Epithelial cell of esophagus (primary cell): Measurements from ENCODE around the gene ZNF503.

ENCODE experiments used
- DNase-seq: peaks from one replicate; pipeline ENCODE4 v3.0.0; 2010; ENCODE audit warnings: low read depth
- H3K4me3 ChIP-seq: 2 replicates; pipeline ENCODE4 v1.5.1; 2011; ENCODE audit warnings: mild to moderate bottlenecking, low read length, control low read depth
- TF ChIP-seq, protein P1 (sequence below): IDR thresholded peaks from 2 replicates; pipeline ENCODE4 v1.5.1; 2011; ENCODE audit warnings: low read depth, mild to moderate bottlenecking, low read length, control low read depth, inconsistent platforms; ENCODE audit not compliant: insufficient read depth; ENCODE audit errors: missing control alignments

ZNF503 gene

DNA sequence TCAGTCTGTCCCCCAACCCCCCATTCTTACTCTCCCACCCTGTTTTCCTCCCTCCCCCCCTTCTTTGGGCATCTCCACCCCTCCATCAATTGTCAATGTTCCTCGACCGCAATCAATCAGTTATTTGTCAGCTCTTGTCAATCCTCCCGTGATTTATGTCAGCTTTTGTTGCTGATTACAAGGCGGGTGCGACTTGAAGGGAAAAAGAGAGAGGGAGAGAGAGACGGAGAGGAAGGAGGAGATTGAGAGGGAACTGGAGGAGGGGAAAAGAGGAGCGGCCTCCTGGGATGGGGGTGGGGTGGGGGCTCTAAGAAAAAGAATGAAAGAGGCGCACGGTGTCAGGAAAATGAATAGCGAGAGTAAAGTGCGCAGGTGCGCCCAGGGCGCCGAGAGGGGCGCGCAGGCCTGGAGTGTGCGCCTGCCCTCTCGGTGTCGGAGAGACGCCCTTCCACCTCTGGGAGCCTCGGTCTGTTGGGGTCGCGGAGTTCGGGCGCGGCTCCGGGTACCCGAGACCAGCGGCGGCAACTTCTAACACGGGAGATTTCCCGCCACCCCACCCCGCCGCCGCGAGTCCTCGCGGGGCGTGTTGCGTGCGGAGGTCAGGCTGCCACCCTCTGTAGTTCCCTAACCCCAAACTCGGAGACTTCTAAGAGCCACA, 1.1 kb upstream of the ZNF503 start:
- peak; percentile 76 for DNase-seq
- TF ChIP-seq, protein P1, sequence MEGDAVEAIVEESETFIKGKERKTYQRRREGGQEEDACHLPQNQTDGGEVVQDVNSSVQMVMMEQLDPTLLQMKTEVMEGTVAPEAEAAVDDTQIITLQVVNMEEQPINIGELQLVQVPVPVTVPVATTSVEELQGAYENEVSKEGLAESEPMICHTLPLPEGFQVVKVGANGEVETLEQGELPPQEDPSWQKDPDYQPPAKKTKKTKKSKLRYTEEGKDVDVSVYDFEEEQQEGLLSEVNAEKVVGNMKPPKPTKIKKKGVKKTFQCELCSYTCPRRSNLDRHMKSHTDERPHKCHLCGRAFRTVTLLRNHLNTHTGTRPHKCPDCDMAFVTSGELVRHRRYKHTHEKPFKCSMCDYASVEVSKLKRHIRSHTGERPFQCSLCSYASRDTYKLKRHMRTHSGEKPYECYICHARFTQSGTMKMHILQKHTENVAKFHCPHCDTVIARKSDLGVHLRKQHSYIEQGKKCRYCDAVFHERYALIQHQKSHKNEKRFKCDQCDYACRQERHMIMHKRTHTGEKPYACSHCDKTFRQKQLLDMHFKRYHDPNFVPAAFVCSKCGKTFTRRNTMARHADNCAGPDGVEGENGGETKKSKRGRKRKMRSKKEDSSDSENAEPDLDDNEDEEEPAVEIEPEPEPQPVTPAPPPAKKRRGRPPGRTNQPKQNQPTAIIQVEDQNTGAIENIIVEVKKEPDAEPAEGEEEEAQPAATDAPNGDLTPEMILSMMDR, result no peak
- peak overlapping the region; percentile 96 for H3K4me3 ChIP-seq

DNA sequence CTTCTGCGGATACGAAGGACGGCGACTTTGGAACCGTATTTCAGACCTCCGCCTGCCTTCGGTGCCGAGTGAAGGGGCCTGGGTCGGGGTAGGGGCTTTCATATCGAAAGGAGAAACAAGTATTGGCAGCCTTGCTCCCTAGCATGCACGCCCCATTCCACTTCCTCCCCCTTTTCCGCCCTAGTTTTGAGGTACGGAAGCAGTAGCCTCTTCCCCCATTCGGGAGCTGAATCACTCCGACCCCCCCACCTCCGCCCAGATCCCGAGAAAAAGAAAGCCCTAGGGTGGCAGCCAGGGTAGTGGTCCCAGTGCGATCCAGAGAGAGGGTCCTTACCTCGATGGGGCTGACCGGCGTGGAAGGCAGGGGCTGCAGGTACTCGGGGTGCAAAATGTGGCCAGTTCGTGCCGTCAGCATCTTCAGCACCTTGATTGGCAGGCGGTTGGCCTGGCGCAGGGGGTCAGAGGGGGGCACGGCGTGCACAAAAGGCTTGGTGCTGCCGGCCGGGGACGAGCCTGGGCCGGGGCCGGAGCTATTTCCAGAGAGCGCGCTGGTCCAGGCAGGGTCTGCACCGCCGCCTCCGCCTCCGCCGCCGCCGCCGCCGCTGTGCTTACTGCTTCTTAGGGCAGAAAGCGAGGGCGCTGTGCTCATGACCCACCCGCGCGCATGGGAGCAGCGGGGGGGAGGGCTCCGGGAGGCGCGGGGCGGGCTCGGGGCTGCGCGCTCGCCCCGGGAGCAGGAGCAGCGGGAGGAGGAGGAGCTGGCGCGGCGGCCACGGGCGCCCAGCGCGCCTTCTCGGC, 594 bp downstream of the ZNF503 start:
- peak; percentile 65 for DNase-seq
- H3K4me3 ChIP-seq, result peak overlapping the region; percentile 96

DNA sequence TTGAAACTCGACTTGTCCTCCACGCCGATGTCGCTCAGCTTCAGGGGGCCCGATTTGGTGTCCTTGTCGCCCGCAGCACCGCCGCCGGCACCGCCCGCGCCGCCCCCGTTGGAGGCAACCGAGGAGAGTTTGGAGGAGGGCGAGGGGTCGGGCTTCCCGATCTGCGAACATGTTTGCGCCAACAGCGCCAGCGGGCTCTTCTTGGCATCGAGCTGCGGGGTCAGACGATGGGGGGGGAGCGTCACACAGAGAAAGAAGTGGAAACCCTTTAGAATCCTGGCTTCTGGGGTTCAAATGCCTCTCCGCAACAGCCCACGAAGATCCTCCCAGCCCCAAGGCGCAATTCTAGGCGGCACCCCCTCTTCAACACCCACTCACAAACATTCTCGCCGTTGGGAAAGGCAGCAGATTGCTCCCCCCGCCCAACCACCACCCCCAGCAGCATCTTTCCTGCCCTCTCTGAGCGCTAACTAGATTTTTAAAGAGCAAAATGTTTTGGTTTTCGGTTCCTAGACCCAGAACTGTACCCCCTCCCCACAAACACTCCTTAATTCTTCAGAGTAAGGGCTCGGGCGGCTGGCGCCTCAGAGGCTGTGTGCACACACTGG, 1.3 kb downstream of the ZNF503 start:
- no peak for DNase-seq
- TF ChIP-seq, protein P1, result no peak
- peak overlapping the region; percentile 96 for H3K4me3 ChIP-seq

More for the DNA sequence above, 594 bp downstream of the ZNF503 start:
- TF ChIP-seq, protein P1, result no peak

DNA sequence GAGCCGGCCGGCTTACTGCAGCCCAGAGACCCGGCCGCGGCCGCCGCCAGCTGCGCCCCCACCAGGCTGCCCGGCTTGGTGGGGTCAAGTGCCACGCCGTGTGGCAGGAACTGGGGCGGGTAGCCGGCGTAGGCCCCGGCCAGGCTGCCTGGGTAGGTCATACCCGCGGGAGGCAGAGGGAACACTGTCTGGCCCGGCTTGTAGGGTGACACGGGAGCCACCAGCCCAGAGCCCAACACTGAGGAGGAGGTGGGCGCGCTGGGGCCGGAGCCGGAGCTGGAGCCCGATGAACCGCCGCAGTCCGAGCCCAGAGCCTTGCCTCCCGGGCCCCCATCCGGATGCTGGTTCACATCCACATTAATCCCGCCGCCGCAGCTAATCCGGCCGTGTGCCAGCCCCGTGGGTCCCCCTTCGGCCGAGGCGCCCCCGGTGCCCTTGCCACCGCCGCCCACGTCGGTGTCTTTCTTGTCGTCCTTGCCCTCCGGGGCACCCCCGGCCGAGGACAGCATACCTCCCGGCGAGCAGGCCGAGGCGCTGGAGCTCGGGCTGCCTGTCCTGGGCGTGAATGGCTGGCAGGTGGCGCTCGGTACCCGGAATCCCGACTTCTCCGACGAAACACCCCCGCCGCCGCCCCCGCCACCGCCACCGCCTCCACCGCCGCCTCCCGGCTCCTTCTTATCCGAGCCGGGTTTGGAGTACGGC, 2.0 kb downstream of the ZNF503 start:
- peak; percentile 83 for DNase-seq
- TF ChIP-seq, protein P1, result peak; percentile 50
- H3K4me3 ChIP-seq, result peak overlapping the region; percentile 96

DNA sequence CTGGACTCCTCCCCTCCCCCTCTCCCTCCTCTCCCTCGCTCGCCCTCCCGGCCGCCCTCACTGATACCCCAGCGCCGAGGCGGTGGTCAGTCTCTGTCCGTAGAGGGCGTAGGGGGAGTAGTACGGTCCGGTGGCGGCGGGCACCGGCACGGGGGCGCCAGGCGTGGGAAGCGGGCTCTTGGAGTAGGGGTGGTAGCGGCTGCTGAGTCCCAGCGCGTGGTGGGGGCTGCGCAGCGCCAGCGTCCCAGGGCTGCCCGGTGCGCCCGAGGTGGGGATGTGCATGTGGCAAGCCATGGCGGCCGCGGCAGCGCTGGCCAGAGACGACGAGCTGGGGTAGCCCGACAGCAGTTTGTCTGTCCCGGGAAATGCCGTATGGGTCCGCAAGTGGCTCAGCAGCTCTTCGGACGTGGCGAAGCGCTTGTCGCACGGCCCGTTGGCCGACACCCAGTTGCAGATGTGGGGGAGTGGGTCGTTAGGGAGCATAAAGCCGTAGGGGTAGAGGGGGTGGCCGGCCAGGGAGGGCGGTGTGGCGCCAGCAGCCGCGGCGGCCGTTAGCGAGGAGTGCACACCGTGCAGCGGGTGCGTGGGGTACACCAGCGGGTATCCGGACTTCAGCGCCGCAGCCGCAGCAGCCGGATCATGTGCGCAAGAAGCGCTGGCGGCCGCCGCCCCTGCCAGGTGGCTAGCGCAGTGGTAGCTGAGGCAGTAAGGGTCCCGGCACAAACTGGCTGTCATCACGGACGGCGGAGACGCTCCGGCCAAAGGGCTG, 2.7 kb downstream of the ZNF503 start:
- H3K4me3 ChIP-seq, result peak overlapping the region; percentile 96
- DNase-seq, result peak; percentile 40
- TF ChIP-seq, protein P1, result no peak

DNA sequence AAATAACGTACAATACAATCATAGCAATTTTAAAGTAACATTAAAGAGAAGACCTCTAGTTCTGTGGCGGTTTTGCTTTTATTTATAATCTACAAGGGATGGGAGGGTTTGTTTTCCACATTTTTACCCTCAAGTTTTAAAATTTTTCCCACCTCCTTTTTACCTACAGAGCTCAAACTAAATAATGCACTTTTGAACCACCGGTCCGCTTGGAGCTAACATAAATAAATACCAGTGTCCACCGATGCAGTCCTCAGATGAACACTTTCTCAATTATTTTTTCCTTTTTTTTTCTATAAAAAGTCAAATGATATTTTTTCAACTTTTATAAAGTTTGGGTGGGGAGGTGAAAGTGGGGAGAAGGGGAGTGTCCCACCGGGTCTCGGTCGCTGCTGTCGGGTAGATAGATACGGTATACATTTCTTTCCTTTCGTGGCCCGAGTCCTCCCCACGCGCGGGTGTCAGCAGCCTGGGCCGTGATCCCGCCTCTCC, 3.3 kb downstream of the ZNF503 start:
- TF ChIP-seq, protein P1, result no peak
- peak; percentile 16 for DNase-seq
- H3K4me3 ChIP-seq, result peak overlapping the region; percentile 96
